GM19463 (cell line): Measurements from ENCODE around the gene IER5.

Source experiments
- ATAC-seq: cut with Tn5 transposase; IDR thresholded peaks from one replicate; pipeline ENCODE4 v1.9.1; 2021; ENCODE audit warnings: mild to moderate bottlenecking, moderate library complexity; ENCODE audit not compliant: unreplicated experiment

IER5 gene

DNA sequence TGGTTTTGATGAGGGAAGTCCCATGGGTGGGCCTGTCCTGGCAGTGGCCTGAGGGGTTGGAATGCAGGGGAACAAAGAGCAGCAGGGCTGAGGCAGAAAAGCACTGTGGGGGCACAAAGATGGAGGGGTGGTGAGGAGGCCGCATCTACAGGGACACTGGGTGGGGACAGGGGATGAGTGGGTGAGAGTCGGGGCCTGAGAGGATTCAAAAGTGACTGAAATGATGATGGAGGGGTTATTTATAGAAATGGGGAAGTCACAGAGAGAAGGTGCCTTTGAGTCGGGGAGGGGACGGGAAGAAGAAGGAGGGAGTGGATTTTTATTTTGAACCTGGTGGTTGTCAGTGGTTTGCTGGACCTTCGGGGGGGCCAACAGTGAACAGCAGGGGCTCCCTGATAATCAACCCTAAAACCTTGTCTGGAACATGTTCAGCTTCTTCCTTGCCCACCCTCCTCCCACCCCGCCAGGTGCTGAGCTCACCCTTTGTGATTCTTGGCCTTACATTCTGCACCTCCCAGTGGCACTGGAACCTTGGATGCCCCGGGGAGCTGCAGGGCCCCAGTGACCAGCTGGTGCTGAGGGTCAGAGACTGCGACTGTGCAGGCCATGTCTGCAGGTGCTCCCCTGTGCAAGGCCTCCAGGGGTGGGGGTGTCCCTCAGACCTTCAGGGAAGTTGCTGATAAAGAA, 42.9 kb downstream of the IER5 start:
- ATAC-seq, result peak; percentile 29

DNA sequence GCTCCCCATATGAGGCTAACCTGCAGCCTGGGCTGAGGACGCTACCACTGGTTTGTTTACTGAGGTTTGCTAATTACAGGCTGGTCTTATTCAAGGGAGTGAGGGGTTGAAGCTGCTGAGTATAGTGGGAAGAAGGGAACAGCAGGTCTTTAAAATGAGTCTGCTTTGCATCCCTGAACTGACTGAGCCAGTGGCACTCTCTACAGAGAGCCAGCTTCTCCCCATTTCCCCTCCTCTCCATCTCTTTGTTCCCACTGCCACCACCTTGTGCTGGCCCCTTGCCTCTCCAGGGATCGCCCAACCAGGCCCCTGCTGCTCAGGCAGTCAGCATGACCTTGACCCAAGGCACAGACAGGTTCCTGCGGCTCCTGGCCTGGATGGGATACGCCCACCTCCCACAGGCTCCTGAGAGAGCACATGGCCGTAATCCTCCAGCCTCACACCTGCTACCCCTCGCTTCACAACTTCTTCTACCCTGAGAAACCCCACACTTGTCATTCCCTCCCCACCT, 45.0 kb downstream of the IER5 start:
- no peak for ATAC-seq

DNA sequence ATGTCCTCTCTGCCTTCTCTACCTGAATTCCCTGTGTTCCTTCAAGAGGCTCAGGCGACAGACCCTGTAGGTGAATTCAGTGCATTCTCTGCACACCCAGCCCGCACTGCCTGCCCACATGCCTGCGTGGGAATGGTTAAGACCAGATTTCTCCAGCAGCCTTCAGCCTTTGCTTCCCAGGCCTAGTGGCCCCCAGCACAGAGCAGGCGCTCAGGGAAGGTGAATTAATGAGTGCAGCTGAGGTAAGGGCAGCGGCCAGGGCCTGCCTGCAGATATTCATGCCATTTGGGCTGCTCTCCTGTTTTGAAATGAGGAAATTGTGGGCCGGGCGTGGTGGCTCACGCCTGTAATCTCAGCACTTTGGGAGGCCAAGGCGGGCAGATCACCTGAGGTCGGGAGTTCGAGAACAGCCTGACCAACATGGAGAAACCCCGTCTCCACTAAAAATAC, 45.5 kb downstream of the IER5 start:
- ATAC-seq, result no peak

DNA sequence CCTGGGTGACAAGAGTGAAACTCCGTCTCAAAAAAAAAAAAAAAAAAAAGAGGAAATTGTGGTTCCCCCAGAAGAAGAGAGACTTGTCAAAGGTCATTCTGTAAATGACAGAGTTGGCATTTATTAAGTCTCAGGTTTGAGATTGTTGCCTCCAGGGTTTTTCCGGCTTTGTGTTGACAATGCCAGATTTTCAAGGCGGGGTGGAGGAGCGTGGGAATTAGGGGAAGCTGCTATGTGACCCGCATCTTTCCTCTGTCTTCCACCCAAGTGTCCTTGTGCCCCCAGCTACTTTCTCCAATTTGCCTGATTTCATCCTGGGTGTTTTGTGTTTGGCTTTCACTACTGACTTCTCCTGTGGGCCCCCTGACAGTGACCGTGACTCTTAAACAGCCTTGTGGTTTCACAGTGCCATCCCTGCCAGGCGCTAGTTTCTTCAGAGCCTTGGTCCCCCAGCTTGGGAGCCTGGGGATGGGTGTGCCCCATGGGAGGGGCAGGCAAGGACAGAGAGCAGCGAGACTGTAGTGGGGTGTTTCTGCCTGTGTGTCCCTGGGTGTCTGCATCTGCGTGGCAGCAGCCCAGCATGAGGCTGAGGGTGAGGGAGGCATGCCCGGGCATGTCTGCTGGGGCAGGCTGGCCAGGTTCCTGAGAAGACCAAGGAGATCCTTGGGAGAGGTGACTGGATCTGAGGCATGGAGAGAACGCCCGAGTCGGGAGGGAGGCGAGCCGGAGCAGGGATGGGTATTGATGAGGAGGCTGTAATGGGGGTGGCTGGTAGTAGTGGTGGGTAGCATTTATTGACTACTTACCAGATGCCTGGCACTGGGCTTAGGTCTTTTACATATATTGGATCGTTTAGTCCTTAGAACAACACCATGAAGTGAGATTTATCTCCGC, 46.3 kb downstream of the IER5 start:
- peak; percentile 31 for ATAC-seq

DNA sequence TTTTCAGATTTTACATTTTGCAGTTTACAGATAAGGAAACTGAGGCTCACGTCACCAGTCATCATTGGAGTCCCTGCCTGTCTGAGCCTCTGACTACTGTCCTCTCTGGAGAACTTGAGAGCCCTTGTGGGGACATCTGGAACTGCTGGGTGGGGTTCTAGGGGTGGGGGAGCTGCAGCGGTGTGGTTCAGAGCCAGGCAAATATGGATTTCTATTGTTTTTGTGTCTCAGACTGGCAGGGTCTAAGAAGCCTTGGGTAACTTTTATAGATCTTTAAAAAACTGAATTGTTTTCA, 46.9 kb downstream of the IER5 start:
- ATAC-seq, result peak; percentile 15

DNA sequence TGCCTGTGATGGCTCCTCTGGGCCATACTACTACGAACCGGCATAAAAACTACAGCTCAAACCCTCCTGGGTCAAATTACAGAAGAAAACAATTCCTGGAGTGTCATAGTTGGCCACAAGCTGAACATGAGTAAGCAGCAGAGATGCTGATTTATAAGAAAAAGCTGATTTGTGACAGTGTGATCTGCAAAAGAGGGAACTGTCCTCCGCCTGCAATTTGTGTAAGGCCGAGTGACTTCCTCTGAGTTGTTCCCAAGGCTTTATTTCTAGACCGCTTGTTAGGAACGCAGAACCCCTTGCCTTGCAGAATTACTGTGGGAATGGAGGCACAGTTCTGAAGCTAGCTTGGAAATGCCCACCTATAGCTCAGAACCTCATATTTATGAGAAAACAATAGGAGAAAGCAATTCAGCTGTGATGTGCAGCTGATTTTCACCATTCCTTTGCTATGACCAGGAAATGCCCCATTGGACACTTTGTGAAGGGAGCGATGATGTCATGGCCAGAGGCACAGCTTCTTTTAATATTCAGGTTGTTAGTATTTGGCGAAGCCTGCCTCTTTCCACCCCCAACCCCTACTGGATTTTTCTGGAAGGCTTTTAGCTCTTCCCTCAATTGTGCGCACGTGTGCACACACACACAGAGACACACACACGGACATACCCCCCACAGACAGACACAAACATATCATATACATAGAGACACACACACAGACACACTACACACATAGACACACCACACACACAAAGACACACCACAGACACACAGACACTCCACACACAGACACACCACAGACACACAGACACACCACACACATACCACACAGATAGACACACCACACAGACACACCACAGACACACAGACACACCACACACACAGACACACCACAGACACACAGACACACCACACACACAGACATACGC, 47.6 kb downstream of the IER5 start:
- no peak for ATAC-seq

DNA sequence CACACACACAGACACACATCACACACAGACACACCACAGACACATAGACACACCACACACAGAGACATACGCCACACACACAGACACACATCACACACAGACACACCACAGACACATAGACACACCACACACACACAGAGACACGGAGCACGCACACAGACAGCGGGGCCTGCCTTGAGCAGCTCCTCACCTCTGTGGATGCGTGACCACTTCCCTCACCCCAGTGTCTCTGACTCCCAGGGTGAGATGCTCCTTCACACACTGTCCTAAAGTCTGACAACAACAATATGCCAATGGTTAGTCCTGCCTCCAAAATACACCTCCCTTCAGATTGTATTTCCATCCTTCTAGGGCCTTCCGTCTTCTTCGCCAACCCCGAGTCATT, 48.2 kb downstream of the IER5 start:
- no peak for ATAC-seq

DNA sequence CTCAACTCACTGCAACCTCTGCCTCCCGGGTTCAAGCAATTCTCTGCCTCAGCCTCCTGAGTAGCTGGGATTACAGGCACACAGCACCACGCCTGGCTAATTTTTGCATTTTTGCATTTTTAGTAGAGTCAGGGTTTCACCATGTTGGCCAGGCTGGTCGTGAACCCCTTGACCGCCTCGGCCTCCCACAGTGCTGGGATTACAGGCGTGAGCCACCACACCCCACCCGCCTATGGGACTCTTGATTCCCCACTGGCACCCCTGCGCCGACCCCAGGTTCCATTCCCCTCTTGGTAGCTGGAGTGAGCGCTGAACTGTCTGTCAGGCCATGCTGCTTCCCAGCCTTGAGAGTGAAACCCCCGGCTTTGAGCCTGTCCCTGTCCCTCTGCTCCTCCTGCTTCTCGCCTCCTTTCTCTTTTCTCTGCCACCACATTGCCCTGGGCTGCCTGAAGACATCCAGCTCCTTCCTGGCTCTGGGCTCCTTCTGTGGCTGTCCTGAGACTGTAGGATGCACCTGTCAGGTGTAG, 48.8 kb downstream of the IER5 start:
- no peak for ATAC-seq

DNA sequence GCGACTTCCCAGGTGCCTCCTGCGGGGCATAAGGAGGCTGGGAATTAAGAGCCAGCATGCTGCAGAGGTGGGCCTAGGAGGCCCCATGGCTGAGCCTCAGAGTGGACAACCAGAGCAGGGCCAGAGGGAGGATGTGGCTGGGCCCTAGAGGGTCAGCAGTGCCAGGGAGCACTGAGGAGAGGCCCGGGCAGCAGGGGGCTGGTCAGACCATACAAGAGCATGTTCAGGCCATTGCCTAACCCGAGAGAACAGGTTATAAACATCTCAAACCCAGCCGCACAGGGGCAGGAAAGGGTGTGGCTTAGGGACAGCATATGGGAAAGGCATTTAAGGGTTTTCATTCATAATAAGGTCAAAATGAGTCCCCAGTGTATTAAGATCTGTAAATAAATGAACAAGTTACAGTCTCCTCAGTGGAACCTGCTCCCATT, 51.1 kb downstream of the IER5 start:
- no peak for ATAC-seq

DNA sequence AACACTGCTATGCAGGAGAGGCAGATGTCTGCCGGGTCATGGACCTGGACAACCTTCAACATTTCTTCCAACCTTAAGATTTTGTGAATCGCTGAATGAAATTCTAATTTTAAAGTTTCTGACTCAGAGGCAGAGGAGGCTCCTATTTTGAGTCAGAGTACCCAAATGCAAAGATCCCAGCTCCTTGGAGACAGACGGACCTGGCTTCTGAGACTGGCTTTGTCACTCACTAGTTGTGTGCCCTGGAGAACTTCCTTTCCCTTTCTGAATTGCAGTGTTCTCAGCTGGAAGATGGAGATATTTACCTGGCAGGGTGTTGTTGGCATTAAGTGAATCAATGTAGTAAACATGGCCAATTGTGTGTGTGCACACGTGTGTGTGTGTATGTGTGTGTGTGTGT, 51.9 kb downstream of the IER5 start:
- ATAC-seq, result no peak

DNA sequence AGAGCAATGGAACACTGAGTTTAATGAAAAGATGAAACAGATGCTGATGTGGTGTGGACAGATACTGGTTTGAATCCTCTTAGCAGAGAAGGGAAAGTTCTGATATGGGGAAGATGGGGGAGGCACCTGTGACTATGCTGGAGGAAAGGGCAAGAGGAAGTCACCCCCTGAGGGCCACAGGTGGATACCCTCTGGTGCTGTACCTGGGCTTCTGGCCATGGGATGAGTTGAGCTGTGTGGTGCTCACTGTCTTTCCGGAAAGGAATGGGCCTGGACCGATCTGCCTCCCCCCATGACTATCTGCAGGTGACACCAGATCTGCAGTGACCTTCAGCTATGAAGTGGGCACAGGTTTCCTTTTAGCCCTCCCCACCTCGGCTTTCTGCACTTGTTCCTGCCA, 52.4 kb downstream of the IER5 start:
- ATAC-seq, result no peak

DNA sequence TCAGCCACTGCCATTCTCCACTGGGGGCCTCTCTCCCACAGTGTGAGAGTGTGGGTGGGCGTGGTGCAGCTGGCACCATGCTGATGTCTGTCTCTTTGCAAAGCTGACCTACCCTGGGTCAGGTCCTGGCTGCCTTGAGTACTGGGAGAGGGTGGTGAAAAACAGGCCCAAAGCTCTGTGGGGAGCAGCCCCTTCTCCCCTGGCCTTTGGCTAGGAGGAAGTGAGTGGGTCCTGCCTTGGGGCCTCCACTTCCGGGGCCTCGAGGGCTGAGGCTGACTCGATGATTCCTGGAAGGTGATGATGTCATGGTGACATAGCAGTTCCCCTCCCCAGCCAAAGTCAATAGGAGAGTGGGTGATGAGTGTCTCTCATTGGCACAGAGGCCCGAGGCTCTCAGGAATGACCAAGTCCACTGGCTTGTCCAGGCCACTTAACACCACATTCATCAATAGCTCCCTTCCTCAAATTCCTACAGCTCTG, 53.0 kb downstream of the IER5 start:
- ATAC-seq, result no peak
